WI38 (cell line): ENCODE measurements around the gene GTF2H4.

Source experiments
- H3K4me3 ChIP-seq: 2 replicates; pipeline ENCODE4 v1.5.1; 2011; ENCODE audit warnings: low read depth, mild to moderate bottlenecking, control low read depth, low read length
- CTCF ChIP-seq: IDR thresholded peaks from 2 replicates; pipeline ENCODE4 v1.5.1; 2012; ENCODE audit warnings: low read depth, mild to moderate bottlenecking, control low read depth, low read length

The GTF2H4 gene

GRCh38 chr6:30894381-30894780 lies 13.6 kb upstream of the GTF2H4 start:
- H3K4me3 ChIP-seq = no peak overlapping the region
- no peak for TF ChIP-seq CTCF

GRCh38 chr6:30894935-30895334 lies 13.1 kb upstream of the GTF2H4 start:
- H3K4me3 ChIP-seq = no peak overlapping the region
- no peak for TF ChIP-seq CTCF

DNA sequence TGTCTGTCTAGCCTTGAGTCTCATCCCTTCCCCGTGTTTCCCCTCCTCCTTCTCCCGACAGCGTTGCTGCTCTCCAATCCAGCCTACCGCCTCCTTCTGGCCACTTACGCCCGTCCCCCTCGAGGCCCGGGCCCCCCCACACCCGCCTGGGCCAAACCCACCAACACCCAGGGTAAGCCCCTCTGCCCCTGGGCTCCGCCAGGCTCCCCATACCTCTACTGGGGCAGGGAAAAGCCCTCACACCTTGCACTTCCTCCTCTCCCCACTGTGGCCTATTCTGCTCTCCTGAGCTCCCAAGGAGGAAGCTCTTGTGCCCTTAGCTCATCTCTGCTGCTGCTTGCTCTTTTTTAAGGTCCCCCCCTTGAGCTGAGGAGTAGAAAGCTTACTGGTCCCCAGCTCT lies 12.7 kb upstream of the GTF2H4 start:
- TF ChIP-seq CTCF = no peak
- no peak overlapping the region for H3K4me3 ChIP-seq

- no peak overlapping the region for H3K4me3 ChIP-seq
- TF ChIP-seq CTCF = no peak
Measured at GRCh38 chr6:30896541-30896940, 11.5 kb upstream of the GTF2H4 start.

- TF ChIP-seq CTCF = no peak
Measured at GRCh38 chr6:30897882-30898281, 10.1 kb upstream of the GTF2H4 start.

GRCh38 chr6:30898750-30899360 lies 9.2 kb upstream of the GTF2H4 start:
- no peak overlapping the region for H3K4me3 ChIP-seq
- TF ChIP-seq CTCF = no peak

More at GRCh38 chr6:30897882-30898281, 10.1 kb upstream of the GTF2H4 start:
- H3K4me3 ChIP-seq = no peak overlapping the region

DNA sequence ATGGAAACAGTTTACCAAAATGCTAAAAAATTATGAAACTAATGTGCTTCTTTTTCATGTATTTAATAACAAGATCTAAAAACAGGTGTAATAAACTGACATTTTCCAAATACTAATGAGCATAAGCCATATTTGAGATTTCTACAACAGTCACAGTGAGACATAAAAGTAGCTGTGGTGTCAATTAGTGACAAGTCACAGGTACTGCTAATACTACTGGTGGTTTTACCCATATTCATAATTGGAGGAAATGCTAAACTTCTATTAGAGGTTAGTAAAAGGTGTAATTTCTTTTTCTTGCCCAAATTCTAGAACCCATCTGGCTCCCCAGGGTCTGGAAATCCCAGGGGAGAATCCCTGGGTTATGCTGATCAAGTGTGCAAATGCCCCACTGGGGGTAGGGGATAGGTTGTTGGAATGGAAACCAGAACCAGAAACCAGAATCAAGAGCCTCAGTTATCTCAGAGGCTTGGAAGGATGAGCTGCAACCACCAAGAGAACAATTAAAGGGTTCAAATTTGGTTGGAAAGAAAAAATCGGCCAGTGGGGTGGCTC lies 7.1 kb upstream of the GTF2H4 start:
- no peak overlapping the region for H3K4me3 ChIP-seq
- no peak for TF ChIP-seq CTCF
